NCI-H2227 (cell line): ENCODE data around the gene CD58.
"Not testable (repeated sequence)": the region's sequence is repeated elsewhere in the genome, so short reads cannot be mapped to it uniquely, and the experiment has no call there.

ENCODE experiments used
- DNase-seq: peaks from one replicate; lab custom pipeline; 2025; ENCODE audit not compliant: unreplicated experiment; lab: John Stamatoyannopoulos, UW

The CD58 gene

GRCh38 chr1:116571215-116571919, 541 bp upstream of the CD58 start:
- DNase-seq = peak; percentile 56

- DNase-seq = peak; percentile 53
These were observed 959 bp downstream of the CD58 start for GRCh38 chr1:116569776-116570357.

- no peak for DNase-seq
These were observed 1.5 kb downstream of the CD58 start for GRCh38 chr1:116569381-116569670.

GRCh38 chr1:116568662-116569380, 2.0 kb downstream of the CD58 start:
- DNase-seq = no peak

- no peak for DNase-seq
These were observed 2.8 kb downstream of the CD58 start for GRCh38 chr1:116567790-116568661.

GRCh38 chr1:116565222-116565621, 5.6 kb downstream of the CD58 start:
- no peak for DNase-seq

GRCh38 chr1:116564426-116564825, 6.4 kb downstream of the CD58 start:
- DNase-seq = no peak

GRCh38 chr1:116562465-116562864, 8.4 kb downstream of the CD58 start:
- DNase-seq = not testable (repeated sequence)

GRCh38 chr1:116561563-116561962, 9.3 kb downstream of the CD58 start:
- no peak for DNase-seq

GRCh38 chr1:116560704-116561490, 9.9 kb downstream of the CD58 start:
- DNase-seq = no peak

GRCh38 chr1:116559304-116559761, 11.5 kb downstream of the CD58 start:
- DNase-seq = no peak

- DNase-seq = no peak
These were observed 12.3 kb downstream of the CD58 start for GRCh38 chr1:116558571-116558970.

GRCh38 chr1:116558140-116558549, 12.7 kb downstream of the CD58 start:
- no peak for DNase-seq

GRCh38 chr1:116557323-116557878, 13.4 kb downstream of the CD58 start:
- no peak for DNase-seq

GRCh38 chr1:116556289-116557006, 14.4 kb downstream of the CD58 start:
- DNase-seq = no peak

- no peak for DNase-seq
These were observed 15.9 kb downstream of the CD58 start for GRCh38 chr1:116554924-116555323.

- no peak for DNase-seq
These were observed 17.3 kb downstream of the CD58 start for GRCh38 chr1:116553386-116554115.

- DNase-seq = no peak
These were observed 24.4 kb downstream of the CD58 start for GRCh38 chr1:116546354-116546977.

GRCh38 chr1:116545359-116545705, 25.5 kb downstream of the CD58 start:
- DNase-seq = no peak
